HG02884 (cell line): ENCODE data around the gene DAAM2.

Source experiments
- ATAC-seq: cut with Tn5 transposase; IDR thresholded peaks from one replicate; pipeline ENCODE4 v1.9.1; 2021; ENCODE audit warnings: mild to moderate bottlenecking, moderate library complexity; ENCODE audit not compliant: unreplicated experiment

DAAM2 gene

DNA sequence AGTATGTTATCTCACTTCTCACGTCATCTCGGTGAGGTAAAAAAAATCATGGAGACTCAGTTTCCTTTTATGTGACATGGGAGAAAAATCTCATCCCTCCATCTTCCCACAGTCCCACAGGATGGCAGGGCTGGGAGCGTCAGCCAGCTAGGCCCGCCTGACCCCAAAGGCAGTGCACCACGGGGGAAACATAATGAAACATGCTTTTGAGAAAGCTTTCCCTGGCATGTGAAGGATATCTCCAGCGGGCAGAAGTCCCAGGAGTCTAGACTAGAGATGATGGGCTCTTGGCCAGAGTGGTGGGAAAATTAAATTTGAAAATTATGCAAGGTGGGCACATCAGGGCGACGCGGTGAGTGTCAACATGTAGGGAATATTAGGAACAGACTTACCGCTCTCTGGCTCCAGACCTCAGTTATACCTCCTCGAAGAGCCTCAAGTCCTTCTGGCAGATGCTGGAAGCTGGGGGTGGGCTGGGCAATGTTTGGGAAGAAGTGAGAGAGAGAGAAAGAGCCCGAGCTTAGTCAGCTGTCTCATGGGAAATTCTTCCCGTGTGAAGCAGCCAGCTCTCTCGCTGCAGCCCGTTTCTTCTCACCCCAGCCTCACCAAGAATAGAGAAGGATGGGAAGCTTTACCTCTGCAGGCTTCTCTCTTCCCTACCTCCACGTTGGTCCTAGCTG is 89.8 kb downstream of the DAAM2 start:
- ATAC-seq = no peak

DNA sequence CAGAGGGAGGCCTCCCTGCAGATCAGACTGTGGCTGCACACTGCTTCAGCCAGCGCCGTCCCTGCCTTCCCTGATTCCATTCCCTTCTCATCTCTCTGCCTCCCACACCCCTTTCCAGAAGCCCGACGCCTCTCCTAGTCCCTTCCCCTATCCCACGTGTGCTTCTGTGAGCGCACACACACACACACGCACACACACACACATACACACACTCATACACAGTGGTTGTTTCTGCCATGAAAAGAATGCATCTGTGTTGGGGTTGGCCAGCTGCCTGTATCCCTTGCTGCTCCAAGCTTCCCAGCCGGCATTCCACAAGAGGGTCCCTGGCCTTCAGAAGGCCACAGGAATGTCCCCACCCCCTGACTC is 90.3 kb downstream of the DAAM2 start:
- ATAC-seq = no peak

DNA sequence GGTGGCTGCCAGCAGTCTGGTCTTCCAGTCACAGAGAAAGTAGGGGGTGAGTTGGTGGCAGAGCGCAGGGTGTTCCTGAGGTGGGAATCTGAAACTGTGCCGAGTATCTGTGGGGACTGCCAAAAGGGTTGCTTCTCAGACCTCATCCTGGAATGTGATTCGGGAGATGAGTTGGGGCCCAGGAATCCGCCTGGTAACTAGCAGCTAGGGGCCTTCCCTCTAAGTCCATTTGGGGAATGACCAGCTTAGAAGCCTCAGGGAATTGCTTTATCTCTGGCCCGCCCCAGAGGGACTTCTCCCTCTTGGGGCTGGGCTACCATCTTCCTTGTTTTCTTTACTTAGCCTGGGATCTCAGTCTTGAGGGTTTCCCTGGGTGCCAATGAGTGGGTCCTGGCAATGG is 92.5 kb downstream of the DAAM2 start:
- no peak for ATAC-seq

DNA sequence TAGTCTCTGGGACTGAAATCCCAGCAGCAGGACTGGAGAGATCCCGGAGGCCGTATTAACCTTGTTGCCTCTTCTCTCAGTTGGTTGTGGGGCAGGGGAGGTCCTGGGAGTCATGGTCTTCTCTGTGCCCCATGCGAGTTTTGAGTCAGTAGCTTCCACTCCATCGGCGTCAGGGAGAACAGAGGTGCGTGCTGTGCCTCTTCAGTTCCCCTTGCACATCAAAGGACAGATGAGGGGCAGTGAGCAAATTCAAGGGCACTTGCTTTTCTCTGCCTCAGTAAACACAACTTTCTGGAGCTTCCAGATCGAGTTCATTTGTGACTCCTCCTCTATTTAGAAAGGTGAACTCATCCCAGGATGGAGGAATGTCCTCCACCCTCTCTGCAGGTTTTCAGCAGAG is 93.5 kb downstream of the DAAM2 start:
- ATAC-seq = no peak

DNA sequence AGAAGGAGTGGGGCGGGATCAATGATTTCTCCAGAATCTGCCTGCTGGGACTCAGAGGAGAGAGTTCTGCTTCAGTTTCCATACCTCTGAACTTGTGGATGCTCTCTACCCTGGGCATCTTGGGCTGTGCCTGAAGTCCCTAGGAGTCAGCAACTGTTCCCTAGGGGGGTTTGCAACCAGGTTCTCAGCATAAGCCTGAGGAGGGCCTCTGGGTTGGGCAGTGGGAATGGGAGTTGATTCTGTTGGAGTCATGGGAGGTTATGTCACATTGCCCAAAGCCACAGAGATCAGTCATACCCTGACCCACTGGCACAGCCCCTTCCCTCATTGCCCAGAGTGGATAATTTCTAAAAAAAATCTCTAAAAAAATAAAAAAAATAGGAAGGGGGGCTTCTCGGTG is 94.7 kb downstream of the DAAM2 start:
- ATAC-seq = no peak

DNA sequence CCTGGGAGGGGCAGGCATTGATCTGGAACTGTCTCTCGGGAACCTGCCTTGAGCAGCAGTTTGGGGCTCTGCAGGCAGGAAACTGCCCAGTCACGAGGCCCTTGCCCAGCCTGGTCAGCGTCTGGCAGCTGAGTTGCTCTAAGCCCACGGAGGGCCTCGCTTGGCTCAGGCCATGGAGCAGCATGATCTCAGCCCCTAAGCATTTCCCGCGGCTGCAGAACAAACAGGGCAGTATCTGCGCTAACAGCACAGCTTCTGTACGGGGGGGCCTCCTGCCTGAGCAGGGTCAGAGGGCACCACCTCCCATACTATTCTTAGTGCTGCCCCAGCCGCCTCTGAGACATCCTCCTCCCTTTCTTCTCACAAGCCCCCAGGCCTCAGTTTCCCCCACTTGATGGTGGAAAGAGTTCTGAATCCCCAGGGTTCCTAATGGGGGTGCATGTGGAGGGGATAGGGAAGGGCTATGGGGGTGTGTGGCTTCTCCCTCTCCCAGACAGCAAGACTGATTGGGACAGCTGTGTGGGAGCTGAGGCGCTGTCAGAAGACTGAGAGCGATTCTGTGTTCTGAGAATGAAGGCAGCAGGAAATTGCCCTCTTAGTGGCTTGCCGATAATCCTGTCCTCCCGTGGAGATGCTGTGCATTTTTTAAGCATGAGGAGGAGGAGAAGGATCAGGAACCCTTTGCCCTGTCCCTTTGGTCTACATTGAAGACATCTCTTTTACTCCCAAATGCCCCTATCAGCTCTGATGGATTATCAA is 95.7 kb downstream of the DAAM2 start:
- ATAC-seq = no peak

DNA sequence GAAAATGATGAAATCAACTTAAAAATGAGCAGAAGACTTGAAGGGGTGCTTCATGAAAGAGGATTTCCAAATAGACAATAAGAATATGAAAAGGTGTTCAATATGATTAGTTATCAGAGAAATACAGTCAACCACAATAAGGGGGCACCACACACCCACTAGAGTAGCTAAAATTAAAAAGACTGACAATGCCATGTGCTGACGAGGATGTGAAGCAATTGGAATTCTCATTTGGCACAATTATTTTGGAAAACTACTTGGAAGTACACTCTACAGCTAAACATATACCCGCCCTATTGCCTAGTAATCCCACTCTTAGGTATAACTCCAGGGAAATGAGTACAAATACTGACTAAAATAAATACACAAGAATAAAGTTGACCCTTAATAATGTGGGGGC is 97.1 kb downstream of the DAAM2 start:
- ATAC-seq = no peak

DNA sequence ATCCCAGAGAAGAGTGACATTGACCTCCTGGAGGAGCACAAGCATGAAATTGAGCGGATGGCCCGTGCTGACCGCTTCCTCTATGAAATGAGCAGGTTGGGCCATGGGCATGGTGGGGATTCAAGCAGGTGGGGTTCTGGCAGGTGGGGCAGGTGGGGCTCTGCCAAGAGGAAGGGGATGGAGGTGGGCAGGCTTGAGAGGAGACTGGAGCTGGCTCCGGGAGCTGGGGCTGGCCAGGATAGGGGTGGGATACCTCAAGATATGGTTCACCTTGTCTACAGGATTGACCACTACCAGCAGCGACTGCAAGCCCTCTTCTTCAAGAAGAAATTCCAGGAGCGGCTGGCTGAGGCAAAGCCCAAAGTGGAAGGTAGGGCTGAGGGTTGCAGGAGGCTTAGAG is 99.2 kb downstream of the DAAM2 start:
- ATAC-seq = no peak

DNA sequence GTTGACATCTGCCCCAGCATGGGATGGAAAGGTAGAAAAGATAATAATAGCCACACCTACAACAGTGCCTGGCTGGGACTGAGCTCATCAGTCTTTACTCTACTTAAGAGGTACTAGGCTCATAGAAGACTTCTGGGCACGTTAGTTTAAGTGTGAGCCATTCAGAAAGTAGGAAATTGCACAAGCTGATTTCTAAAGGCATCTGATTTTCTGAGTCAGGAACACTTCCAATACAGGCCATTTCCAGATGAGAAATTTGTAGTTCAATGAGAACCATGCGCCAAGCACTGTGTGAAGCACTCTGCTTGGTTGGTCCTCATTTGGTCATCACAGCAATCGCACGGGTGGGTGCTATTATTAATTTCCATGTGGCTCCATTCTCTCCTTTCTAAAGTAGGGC is 99.8 kb downstream of the DAAM2 start:
- no peak for ATAC-seq

DNA sequence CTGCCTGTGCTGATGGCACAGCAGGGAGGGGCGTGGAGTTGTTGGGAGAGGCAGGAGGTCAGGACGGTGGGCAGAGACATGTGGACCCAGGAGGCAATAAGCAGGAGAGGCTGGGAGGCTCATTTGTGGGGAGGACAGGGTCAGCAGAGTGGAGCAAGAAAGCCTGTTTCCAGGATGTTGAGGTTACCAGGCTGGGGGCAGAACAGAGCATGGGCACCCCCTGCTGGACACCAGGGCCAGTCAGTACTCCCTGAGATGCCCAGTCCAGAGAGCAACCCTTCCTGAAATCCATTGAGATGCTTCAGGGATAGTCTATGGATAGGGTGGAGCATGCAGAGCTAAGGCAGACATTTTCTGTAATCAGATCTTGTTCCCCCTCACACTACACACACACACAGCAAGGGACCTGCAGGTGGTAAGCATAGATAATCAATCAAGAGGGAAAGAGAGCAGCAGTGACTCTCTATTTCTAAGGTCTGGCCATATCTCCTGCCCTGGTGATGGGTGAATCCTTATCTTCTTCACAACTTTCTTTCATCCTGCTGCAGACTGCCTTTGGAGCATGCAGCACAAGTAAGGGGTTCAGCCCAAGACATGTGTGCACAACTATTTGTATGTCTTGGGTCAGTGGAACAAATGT is 100.4 kb downstream of the DAAM2 start:
- no peak for ATAC-seq

DNA sequence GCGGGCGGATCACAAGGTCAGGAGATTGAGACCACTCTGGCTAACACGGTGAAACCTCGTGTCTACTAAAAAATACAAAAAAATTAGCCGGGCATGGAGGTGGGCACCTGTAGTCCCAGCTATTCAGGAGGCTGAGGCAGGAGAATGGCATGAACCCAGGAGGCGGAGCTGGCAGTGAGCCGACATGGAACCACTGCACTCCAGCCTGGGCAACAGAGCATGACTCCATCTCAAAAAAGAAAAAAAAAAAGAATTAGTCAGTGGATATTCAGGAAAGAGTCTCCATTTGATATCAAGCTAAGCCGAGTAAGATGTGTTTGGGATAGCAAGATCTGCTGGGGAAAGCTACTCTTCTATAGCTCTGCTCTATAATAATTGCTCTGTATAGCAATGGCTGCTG is 101.1 kb downstream of the DAAM2 start:
- ATAC-seq = no peak

DNA sequence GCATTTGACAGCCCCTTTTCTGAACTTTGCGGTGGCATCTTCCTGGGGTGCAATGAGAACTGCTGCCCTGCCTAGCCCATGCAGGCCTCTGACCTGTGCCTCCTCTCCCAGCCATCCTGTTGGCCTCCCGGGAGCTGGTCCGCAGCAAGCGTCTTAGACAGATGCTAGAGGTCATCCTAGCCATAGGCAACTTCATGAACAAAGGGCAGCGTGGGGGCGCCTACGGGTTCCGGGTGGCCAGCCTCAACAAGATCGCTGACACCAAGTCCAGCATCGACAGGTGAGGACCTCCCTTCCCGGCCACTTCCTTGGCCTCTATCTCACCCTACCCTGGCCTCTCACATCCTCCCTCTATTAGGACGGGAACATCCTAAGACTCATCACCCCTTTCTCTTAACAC is 104.5 kb downstream of the DAAM2 start:
- ATAC-seq = no peak

DNA sequence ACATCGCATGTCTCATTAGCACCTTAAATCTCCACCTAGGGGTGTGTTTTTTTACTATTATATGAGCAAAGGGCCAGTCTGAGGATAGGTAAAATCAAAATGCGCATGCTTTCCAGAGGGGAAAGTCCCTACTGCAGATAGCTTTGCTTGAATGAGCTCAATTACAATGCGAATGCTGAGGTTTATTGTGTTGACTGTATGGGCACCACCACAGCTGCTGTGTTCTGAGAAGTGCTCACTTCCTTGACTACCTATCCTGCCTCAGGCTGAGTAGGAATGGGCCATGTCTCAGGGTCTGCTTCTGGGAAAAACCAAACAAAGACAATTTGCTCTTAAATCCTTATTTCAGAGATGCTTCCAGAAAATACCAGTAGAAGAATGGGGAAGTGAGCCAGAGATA is 105.5 kb downstream of the DAAM2 start:
- no peak for ATAC-seq

DNA sequence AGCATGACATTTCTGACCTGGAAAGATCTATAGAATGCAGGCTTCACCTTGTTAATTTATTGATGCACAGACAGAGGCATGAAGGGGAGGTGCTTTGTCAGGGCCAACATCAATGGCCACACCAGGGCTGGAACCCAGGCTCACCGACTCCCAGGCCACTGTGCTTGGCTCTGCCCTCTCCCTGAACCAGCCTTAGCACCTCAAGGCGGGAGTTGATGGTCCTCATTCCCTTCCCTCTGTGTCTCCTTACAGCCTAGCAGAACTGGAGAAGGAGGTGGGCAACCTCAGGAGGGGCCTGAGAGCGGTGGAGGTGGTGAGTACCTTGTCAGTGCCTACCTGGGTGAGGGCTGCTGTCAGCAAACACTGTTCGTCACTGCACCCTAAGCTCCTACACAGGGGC is 106.4 kb downstream of the DAAM2 start:
- ATAC-seq = no peak

DNA sequence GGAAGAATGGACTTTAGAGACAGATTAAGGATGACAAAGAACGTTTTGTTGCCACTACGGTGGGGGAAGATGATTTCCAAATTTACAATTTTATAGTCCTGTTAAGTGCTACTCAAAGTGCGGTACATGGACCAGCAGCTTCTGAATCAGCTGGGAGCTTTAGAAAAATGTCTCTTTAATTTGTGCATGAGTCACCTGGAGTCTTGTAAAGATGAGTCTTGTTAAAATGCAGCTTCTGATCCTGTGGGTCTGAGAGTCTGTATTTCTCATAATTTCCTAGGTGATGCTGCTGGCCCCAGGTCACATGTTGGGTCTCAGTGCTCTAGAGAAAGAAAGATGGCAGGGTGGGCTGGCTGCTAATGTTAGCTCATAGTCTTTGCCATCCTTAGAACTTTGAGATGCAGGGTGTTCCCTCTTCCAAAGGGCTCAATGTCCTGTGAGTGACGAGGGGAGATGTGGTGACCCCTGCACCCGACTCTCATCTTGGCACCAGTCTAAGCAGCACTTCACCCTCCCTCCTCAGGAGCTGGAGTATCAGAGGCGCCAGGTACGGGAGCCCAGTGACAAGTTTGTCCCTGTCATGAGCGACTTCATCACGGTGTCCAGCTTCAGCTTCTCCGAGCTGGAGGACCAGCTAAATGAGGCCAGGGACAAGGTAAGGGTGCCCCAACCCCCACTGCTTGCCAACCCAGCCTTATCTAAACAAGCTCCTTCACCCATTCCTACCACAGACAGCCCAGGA is 107.5 kb downstream of the DAAM2 start:
- ATAC-seq = no peak

DNA sequence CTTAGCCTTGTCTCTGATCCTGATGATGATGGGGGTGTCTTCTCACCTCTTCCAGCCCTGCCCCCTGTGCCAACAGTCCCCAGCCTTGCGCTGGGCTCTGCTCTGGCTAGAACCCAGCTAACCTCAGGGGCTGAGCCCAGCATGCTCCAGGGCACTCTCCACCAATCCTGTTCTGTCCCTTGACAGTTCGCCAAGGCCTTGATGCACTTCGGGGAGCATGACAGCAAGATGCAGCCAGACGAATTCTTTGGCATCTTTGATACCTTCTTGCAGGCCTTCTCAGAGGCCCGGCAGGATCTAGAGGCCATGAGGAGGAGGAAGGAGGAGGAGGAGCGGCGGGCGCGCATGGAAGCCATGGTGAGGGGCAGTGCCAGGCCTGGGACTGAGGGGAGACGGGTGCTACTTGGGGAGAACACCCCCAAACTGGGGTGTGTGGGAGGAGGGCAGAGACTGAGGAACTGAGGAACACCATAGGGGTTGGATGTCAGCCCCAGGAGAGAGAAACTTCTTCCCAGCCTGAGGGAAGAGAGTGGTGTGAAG is 109.0 kb downstream of the DAAM2 start:
- ATAC-seq = no peak

DNA sequence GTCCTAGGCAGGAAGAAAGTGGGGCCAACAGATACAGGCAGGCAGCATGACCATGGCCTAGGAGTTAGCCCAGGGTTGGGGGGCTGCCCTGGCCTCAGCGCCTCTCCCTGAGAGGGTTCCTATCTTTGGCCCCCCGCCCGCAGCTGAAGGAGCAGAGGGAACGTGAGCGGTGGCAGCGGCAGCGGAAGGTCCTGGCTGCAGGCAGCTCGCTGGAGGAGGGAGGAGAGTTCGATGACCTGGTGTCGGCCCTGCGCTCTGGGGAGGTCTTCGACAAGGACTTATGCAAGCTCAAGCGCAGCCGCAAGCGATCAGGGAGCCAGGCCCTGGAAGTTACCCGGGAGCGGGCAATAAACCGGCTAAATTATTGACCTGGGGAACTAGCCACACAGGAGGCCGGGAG is 109.5 kb downstream of the DAAM2 start:
- no peak for ATAC-seq

DNA sequence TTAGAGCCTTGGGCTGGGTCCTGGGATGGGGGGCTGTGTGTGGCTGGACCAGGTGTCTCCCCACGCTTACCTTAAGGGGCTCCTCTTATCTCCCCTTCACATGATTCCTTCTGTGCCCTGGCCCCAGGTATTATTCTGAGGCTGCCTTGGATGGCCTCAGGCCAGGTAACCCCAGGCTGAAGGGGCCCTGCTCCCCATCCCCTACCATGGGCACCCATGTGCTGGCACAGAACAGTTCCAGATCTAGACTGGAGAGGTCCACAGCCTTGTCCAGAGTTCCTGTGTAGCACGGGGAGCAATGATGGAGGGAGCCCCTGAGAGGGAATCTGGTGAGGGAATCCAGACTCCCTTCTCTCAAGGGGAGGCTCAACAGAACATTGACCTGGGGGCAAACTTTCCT is 110.0 kb downstream of the DAAM2 start:
- ATAC-seq = no peak

DNA sequence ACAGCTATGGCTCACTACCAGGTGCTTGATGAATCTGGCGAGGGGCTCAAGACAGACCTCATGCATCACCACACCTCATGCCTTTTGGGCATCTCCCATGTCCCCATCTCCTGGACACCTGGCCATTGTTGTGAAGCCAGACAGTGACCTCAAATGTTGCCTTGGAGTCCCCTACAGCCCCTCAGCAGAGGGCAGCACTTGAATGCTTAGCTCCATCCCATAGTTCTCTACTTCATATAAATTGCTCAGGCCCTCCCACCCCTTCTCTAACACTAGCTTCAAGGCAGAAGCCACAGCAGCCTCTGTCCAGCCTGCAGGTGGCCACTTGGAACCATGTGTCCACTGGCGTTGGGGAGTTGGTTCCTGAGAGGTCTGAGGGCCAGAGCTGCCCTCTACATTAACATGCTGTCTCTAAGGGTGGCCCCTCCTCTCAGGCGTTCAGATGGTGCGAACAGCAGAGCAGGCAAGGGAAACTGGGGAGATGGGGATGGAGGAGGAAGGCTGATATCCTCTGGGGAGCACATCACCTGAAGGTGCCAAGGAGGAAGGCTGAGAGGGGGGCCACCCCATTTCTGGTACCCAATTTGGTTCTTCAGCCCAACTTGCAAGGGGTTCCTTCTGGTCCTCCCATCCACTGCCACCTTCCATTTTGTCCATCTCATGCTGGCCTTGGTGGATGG is 110.8 kb downstream of the DAAM2 start:
- no peak for ATAC-seq

DNA sequence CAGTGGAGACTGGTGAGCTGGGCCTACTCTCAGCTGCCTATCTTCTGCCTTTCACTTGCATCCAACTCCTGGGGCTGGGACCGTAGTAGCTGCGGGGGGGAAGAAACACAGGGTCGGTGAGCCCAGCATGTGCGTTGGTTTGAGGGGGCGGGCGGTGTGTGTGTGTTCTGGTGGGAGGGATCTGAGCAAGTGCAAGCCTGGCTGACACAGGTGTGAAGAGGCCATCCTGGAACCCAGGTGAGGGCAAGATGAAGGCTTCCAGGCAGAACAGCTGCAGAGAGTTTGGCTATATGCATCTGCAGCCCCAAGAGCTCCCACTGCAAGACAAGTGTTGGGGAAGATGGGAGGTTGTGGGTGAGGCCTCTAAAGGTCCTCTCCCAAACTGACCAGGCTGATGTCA is 111.5 kb downstream of the DAAM2 start:
- no peak for ATAC-seq
